A673 (cell line): ENCODE data around the gene CABLES1.

Experiments
- CTCF ChIP-seq: fragments of 300-800, 200-600 bp; sonication (generic); conservative IDR thresholded peaks from 2 replicates; pipeline ENCODE4 v1.5.1; 2017; ENCODE audit warnings: low read depth, mild to moderate bottlenecking, antibody characterized with exemption, low read length, moderate library complexity, mixed read lengths
- EZH2 ChIP-seq: fragments of 200-600 bp; sonication (generic); IDR thresholded peaks from 2 replicates; pipeline ENCODE4 v1.6.1; 2017; ENCODE audit warnings: borderline replicate concordance, low read depth, mild to moderate bottlenecking, mixed read lengths, antibody characterized with exemption, low read length; ENCODE audit not compliant: poor library complexity, severe bottlenecking

- no peak for TF ChIP-seq CTCF
- no peak for TF ChIP-seq EZH2
These were observed 74.5 kb downstream of the CABLES1 start for GRCh38 chr18:23209796-23210195.
